MM.1S (cell line): Measurements from ENCODE around the gene GNAI3.

Experiments used
- CTCF ChIP-seq: fragments of 300-600 bp; sonication (generic); IDR thresholded peaks from 2 replicates; pipeline ENCODE4 v1.5.1; 2016; ENCODE audit warnings: antibody characterized with exemption, low read length, mixed read lengths
- EZH2 ChIP-seq: fragments of 300-600 bp; sonication (generic); optimal IDR thresholded peaks from 2 replicates; pipeline ENCODE3; 2017; ENCODE audit warnings: low read depth, mild to moderate bottlenecking, antibody characterized with exemption, low read length, mixed read lengths
- EZH2phosphoT487 ChIP-seq: fragments of 300-600 bp; sonication (generic); IDR thresholded peaks from 2 replicates; pipeline ENCODE4 v1.6.1; 2018; ENCODE audit warnings: antibody characterized with exemption, low read length

GRCh38 chr1:109504974-109505373 lies 43.4 kb upstream of the GNAI3 start:
- no peak for TF ChIP-seq CTCF
- TF ChIP-seq EZH2, result no peak
- no peak for TF ChIP-seq EZH2phosphoT487
